HG02884 (cell line): ENCODE results near the gene SKIDA1.

Source experiments
- ATAC-seq: cut with Tn5 transposase; IDR thresholded peaks from one replicate; pipeline ENCODE4 v1.9.1; 2021; ENCODE audit warnings: mild to moderate bottlenecking, moderate library complexity; ENCODE audit not compliant: unreplicated experiment

Gene SKIDA1

DNA sequence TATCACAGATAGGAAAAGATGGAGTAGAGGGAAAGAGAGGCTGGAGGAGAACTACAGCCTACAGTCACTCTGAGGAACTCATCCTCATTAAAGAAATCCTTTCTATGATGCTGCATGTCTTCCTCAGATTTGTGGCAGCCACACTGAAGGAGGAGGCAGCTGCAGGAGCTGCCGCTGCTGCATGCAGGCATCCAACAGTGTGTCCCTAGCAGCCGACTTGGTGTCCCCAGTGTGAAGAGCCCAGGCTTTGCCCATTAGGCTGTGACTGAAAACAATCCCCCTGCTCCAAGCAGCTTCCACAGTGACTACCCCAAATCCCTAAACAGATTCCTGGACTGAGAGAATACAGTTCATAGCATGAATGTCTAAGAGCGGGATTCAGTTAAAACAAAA, 23.1 kb downstream of the SKIDA1 start:
- no peak for ATAC-seq

DNA sequence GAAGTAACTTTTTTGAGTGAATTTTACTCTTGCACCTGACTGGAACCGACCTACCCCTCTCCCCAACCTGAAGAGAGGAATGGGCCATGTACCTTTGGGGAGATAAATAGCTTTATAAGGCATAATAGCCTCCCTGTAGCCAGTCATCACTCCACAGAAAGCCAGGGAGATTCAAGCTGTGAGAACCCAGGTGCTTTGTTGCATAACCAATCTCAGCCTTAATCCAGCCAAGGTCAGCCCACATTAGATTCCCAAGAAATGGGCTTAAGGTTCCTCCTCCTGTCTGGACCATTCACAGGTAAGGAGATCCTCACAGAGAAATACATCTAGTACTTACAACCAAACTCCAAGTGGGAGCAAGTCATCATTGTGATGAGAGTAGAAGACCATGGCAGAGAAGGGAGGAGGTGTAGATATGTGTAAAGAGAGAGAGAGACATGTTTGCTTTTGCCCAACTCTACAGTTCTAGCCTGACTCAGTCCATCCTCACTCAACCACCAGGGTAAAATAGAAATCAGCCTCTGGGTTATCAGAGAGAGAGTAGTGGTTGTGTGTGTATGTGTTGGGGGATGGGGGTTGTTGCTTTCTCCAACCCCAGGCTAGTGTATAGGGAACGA, 23.6 kb downstream of the SKIDA1 start:
- no peak for ATAC-seq

DNA sequence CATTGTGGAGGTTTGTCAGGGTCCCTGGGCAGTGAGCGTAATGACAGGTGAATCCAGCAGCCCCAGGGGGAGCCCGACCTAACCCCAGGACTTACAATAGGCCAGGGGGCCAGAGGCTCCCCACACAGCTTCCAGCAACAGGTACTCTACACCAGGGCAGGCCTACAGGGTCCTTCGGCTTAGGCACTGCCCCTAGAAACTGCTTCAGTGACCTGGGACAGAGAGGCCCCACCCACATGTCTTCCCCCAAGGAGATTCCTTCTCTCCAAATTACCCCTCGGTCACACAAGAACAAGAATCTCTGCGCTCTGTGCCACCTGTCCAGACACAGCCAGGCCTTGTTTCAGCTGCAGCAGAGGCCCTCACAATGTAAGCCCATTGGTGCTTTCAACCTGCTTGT, 24.4 kb downstream of the SKIDA1 start:
- no peak for ATAC-seq

DNA sequence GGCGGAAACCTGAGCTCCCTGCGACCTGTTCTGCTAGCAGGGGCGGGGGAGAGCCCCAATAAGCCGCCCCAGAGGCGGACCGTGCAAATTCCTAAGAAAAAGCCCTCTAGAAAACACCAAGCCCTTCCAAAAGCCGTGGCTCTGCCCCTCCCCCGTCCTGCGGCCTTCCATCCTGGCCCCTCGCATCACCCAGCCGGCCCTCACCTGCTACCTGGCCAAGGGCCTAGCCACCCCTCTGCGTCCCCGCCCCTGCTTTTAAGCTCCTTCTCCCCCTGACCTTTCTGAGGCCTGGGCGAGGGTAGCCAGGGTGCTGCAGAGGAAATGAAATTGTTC, 24.9 kb downstream of the SKIDA1 start:
- ATAC-seq = no peak

DNA sequence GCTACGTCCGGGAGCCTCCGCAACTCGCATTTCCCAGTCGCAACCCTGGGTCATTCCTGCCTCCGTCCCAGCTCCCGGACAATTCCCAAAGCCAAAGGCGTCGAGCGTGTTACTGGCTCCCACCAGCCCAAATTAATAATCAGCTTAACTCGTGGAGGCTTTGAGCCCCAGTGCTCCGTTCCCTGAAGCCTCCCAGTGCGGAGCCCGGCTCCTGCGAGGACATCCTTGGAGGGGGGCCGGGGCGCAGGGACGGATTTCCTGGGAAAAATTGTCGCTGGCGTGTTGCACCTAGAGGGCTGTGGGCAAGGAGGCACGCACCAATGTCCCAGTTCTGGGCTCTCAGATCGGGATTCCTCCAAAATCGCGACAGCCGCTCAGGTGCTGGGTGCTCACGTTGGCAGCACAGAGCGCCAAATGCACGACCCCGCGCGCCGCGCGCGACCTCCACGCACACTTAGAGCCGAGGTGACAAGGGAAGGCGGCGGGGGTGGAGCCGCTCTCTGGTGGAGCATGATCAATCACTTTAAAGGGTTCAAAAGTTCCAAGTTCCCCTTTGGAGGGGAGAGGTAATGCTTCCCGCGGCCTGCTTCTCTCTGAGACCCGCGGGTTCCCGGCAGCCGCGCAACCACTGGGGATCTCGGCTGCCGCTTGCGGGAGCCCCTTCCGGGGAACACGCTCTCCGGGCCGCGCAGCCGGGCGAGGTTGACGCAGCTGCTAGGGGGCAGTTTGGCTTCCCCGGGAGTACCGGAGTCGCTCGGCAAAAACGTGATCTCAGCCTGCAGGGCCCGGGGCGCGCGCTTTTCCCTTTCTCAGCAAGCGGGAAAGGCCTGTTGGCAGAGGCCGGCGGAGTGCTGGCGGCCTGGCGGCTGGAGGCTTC, 25.5 kb downstream of the SKIDA1 start:
- no peak for ATAC-seq

DNA sequence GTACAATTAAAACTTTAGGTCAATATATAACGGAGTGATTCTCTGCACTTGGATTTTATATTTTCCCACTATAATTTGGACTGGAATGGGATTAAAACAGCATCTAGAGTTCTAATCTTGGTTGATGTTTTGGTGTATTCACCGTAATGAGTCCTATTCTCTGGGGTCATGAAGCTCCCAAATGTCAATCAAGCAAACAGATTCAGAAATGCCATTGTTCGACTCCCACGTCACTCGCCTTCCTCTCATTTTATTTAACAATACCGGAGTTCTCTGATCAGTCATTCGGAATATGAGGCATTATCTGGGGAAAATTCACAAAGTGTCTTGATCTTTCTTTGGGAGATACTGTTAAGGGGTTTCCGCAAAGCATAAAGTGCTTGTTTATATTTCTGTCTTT, 26.5 kb downstream of the SKIDA1 start:
- ATAC-seq = no peak

DNA sequence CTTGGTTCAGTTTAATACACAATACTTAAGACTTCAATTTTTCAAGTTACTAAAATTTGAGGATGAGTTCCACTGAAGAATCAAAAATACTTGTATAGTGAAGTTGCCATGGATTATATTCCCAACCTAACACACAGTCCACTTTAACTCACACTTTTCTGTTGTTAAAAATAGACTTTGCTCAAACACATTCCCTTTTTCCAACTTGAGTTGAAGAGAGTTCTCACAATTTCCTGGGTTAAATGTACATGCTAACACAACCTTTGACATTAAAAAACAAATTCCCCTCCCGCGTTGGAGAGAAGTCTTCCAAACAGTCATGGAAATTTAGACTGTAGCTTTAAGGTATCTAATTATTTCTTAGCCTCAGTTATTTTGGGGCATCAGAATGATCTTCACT, 27.1 kb downstream of the SKIDA1 start:
- no peak for ATAC-seq

DNA sequence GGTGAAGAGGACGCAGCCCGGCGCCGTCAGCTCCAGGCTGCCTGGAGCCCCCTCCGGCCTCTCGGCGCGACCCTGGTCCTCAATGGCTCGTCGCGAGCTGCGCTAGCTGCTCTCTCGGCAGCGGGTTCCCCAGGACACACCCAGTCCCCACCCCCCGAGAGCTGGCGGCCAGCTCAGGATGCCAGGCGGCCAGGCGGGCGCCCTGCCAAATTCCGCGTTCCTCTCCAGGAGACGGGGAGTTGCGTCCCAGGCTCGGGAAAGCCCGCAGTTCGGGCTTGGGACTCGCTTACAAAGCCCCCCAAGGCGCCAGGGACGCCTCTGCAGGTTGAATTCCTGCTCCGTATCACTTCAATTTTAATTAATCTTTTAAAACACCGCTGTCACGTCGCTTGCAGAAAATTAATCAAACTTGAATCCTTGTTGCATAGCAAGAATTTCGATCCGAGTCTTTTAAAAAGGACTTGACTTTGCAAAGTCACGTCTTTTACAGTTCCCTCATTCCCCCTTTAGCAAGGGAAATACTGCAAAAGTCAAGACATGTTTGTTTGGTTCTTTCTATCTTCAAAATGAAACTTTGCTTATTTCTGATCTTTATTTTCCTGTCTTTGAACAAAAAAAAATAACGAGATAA, 28.2 kb downstream of the SKIDA1 start:
- no peak for ATAC-seq

DNA sequence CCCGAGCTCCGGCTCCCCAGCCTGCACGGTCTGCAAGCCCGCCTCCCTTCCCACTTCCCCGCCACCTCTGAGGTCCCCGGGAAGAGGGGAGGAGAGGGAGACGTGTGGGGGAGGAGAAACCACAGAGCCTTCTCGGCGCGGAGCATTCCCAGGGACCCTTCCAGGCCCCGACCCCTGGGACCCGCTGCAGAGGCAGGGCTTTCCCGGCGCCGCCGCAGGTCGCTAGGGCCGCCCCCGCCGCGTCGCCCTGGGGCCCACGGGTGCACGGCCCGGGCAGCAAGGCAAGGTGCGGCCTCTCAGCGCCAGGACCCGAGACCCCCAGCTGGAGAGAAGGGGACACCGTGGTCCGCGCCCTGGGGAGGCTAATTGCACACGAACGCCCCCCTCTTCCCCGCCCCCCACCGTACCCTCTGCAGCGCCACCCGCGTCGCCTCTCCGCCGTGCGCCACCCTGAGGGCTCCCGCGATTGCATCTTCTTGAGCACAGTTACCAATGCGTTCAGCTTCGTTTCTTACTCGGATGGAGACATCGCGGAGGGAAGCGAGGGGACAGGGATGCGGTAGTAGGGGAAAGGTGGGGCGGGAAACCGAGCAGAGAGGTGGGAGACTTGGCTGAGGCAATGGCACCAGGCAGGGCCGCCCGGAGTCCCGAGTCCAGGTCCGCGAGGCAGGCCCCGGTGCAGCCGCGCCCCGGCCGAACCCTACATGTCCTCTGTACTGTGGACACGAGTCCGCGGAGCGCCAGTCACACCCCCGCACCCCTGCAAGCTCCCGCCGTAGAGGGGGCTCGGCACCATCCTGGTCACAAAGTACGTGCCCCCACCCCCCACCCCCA, 28.9 kb downstream of the SKIDA1 start:
- ATAC-seq = peak; percentile 36

DNA sequence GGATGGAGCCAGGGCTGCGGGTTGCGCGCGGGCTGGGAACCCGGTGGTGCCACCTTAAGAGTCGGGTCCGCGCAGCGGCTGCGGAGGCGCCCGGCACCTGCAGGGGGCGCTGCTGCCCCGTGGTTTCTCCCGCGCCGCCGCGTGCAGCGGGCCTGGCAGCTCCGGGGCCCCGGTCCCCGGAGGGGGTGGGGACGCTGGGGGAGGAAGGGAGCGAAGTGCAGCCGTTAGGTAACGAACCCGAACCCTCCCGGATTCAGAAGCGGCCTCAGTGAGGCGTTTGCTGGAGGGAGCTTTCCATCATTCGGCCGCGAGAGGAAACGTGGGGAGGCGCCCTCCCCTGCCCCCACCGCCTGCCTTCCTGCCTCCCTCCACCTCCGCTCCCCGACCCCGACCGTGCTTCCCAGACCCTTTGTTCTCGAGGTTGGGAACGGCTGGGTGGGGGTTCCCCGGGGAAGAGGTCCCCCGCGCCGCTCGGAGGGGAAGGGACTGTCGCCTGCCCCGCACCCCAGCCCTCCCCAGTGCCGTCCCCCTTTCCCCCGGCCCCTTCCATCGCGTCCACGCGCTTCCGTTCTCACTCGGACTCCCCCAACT, 29.6 kb downstream of the SKIDA1 start:
- ATAC-seq = peak; percentile 62

DNA sequence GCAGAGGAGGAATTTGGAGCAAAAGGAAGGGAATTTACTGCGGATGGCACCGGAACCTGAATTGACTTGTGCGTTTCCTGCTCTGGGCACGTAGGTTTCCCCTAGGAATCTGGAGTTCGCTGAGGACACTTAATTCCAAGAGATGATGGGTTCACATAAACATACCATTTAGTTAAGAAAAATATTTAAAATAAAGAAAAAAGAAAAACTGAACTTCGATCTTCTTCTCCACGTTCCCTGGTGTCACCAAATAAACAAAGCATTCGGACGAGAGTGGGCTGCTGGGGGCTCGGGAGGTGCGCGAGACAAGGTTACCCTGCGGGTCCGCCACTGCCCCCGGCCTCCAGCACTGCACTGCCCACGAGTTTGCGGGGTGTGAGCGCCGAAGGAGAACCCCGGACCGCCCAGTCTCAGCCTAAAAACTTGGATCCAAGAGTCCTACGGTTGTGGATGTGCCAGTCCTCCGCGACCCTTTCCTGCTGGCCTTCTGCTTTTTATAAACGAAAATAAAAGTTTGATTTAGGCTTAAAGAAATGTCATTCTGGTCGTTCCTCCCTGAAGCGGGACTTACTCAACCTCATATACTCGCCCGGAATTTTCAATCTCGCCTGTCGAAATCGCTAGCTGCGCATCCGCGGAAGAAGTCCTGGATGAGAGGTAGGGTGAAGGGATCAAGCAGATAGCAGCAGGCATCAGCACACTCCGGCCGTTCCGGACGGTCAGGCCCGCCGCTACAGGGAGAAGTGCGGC, 30.3 kb downstream of the SKIDA1 start:
- ATAC-seq = no peak

DNA sequence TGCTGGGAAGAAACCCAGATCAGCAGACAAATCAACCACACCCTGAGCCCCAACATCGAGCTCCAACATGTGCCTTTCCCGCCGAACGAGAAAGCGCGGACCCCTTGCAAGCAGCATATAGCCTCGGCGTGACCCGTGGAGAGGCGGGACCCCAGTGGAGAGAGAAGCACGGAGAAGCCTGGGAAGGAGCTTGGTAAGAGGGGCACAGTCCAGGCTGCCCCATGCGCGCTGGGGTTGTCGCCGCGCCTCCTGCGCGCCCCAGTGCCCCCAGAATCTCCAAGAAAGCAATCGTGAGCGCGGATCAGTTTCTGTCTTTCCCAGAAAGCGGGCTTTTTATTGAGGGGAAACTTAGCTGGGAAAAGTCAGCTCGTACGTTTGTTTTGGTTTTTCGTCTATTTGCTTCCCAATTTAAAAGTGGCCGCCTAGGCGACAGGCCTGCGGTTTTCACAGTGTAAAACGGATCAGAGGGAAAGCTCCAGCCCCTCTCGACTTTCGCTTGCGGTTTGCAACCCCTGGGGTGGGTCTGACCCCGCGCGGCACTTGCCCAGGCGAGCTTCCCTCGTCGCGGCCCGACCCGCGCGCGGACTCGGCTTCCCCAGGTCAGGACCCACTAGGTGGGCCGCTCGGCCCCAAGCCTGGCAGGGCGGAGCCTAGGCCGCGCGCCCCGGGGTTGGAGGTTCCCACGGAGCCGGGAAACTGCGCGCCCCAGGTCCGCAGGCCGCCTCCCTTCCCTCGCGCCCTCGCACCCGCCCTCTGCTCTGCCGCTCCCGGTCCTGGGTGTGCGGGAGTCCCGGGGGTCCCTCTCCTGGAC, 31.1 kb downstream of the SKIDA1 start:
- ATAC-seq = no peak

DNA sequence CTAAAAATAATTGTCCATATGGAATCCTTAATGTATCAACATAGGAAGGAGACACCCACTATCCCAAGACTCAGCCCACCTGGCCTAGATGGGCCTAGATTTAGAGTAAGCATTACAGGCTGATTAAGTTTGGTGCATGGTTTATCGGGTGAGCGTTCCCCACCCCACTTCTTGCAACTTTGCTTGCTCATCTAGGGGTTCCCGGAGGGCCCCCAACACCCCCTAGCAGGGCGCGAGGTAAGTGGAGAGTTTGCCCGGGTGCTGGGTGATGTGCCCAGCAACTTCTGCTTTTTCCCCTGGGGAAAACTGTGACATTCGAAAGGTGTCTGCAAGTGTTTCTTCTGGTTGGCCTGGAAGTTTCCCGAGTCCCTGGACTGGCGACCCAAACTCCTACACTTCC, 31.7 kb downstream of the SKIDA1 start:
- ATAC-seq = no peak

DNA sequence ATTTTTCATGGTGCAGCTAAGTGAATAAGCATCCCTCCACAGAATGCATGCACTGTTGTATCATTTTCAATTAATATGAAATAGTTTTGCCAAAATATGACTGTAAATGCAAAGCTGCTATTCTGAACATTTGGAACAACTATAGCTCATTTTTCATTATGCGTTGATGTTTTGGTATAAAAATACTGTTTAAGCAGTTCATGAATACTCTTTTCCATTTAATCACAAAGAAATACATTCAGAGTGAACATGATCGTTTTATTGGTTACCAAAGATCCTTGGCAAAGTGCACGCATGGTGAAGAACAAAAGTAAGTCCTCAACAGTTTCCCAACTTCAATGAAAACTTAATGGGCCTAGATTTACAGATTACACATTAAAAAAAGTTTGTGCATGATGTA, 33.1 kb downstream of the SKIDA1 start:
- no peak for ATAC-seq

DNA sequence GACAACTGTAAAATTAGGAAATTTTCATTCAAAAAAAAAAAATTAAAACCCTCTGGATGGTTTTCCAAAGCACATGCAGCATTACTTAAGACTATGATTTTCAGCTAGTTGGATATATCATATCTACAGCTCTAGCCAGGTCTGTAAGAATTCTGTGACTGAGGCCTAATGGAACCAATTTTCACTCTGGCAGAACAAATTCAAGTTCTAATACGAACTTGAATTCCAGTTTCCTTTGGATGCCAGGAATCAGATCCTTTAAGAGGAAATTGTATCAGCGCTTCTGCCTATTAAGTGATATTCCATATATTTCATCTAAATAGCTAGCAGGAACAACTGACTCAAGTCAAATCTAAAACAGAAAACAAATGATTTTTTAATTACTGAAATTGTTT, 34.8 kb downstream of the SKIDA1 start:
- no peak for ATAC-seq

DNA sequence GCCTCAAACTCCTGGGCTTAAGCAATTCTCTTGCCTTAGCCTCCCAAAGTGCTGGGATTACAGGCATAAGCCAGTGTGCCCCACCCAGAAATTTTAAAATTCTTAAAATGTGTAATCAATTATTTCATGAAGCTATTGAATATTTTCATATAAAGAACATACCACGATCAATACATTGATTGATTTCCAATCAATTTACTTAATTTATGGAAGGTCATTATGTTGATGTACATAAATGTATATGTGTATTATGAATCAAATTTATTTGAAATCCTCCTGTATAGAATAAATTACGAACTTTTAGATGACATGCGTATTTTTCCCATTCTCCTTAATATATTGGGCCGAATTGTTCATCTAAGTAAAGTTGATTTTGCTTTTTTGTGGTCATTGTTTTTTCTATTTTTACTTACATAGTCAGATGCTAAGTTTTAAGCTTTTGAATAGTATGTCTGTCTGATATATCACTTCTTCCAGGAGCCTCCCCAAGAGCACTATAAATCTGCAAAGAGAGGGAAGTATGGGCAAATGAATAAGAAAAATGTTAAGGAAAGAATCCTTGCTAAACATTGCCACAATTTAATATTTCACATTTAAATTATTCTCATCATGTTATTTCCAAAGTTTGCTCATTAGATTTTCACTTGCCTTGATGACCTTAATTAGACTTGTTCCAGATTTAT, 35.3 kb downstream of the SKIDA1 start:
- ATAC-seq = no peak

DNA sequence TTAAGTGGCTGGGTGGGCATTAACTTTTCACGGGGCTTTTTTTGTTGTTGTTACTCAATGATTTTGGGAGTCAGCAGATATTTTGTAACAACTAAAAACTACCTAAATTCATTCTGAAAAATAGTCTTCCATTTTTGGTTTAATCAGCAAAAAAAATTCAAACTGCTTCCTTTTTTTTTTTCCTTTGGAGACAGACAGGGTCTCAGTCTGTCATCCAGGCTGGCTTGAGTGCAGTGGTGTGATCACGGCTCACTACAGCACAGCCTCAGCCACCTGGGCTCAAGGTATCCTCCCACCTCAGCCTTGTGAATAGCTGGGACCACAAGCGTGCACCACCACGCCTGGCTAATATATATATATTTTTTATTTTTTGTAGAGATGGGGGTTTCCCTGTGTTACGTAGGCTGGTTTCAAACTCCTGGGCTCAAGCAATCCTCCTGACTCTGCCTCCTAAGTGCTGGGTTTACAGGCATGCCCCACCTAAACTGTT, 36.5 kb downstream of the SKIDA1 start:
- ATAC-seq = peak; percentile 72

DNA sequence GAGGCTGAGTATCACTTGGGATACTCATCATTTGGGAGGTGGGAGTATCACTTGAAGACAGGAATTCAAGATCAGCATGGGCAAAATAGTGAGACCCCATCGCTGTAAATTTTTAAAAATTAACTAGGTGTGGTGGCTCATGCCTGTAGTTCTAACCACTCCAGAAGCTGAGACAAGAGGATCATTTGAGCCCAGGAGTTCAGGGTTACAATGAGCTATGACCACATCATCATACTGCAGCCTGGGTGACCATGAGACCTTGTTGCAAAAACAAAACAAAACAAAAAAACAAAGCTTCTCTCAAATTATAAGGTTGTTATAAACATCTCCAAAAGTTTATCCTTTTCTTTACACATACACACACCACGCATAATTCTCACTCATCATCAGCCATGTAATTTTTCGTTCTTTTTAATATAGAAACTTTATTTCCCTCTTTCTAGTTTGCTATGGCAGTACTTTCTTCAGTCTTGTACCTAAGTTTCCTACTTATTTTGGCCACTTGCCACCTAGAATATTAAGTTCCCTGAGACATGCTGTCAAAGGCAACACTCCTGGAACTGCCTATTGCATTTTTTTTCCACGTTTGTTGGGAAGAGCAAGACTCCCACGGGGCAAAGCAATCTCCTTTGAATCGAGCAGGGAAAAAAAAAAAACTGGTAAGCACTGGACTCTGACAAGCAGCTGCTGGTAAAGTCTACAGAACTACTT, 37.1 kb downstream of the SKIDA1 start:
- ATAC-seq = no peak
